Measurements from ENCODE around the gene NSUN7. TPM values are rescaled to one million over a fixed set of nuclear protein-coding genes. Genes with fewer than 3 reads are reported as not detected.

NSUN7 gene
- total RNA-seq, 1 experiment from 2014 or later = not detected

GRCh38 chr4:40829586-40829985 is 79.8 kb downstream of the NSUN7 start:
- no peaks in the 10 kb centered on the region for H3K9me3 ChIP-seq
- H3K36me3 ChIP-seq = no peaks in the 10 kb centered on the region
- no peak overlapping the region for H3K4me3 ChIP-seq
- no peaks in the 10 kb centered on the region for H3K27me3 ChIP-seq
- DNase-seq = no peak

DNA sequence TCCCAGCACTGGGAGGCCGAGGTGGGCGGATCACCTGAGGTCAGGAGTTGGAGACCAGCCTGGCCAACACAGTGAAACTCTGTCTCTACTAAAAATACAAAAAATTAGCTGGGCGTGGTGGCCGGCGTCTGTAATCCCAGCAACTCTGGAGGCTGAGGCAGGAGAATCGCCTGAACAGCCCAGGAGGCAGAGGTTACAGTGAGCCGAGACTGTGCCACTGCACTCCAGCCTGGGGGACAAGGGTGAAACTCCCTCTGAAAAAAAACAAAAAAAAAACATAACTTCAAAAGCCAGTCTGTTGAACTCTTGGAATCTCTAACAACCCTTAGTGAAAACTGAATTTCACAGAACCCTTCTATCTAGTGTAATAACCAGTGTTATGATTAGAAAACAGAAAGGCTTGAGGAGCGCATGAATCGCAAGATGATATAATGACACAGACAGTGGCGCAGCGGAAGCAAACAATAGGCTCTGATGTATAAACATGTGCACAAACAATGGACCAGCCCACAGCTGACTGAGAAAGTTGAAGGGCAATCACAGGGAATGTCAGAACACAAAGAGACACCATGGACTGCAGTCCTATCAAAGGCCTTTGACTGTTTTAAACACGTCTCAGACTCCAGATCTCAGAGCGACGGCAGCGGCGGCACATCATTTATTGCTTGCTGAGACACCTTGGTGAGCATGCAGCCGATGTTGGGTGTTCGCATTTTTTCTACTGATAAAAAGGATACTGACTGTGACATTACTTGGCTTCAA is 81.6 kb downstream of the NSUN7 start:
- Histone ChIP-seq H3K4me3 (no peak overlapping the region), H3K9me3 (no peaks in the 10 kb centered on the region), H3K36me3 (no peaks in the 10 kb centered on the region), H3K27me3 (no peaks in the 10 kb centered on the region)
- DNase-seq = no peak

GRCh38 chr4:40832175-40832574 is 82.4 kb downstream of the NSUN7 start:
- H3K4me3 ChIP-seq = no peak overlapping the region
- DNase-seq = no peak
- H3K27me3 ChIP-seq = no peaks in the 10 kb centered on the region
- H3K36me3 ChIP-seq = no peaks in the 10 kb centered on the region
- no peaks in the 10 kb centered on the region for H3K9me3 ChIP-seq

DNA sequence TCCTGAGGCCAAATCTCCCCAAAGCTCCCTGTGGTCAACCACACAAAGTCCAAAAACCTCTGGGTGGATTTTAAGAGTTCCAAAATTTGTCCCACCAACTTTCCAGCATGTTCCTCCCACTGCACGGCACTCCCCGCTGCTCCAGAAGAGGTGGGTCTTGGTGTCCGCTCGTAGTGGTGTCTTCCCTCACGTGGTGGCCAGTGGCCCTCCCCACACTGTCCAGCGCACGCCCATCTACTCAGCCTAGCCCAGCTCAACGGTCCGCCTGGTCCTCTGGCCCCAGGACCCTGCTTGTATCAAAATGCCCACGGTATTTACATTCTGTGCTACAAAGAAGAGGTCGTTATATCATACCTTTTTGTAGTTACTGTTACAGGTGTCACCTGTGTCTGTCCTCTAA is 83.5 kb downstream of the NSUN7 start:
- no peaks in the 10 kb centered on the region for H3K27me3 ChIP-seq
- no peak overlapping the region for H3K4me3 ChIP-seq
- H3K9me3 ChIP-seq = no peaks in the 10 kb centered on the region
- no peak for DNase-seq
- H3K36me3 ChIP-seq = no peaks in the 10 kb centered on the region

GRCh38 chr4:40837094-40837870 is 87.5 kb downstream of the NSUN7 start:
- H3K27me3 ChIP-seq = no peaks in the 10 kb centered on the region
- no peaks in the 10 kb centered on the region for H3K36me3 ChIP-seq
- H3K4me3 ChIP-seq = no peak overlapping the region
- H3K9me3 ChIP-seq = no peaks in the 10 kb centered on the region
- DNase-seq = no peak

- Histone ChIP-seq H3K27me3 (no peaks in the 10 kb centered on the region), H3K9me3 (no peaks in the 10 kb centered on the region), H3K36me3 (no peaks in the 10 kb centered on the region), H3K4me3 (no peak overlapping the region)
- no peak for DNase-seq
These were observed 89.0 kb downstream of the NSUN7 start for GRCh38 chr4:40838742-40839141.

DNA sequence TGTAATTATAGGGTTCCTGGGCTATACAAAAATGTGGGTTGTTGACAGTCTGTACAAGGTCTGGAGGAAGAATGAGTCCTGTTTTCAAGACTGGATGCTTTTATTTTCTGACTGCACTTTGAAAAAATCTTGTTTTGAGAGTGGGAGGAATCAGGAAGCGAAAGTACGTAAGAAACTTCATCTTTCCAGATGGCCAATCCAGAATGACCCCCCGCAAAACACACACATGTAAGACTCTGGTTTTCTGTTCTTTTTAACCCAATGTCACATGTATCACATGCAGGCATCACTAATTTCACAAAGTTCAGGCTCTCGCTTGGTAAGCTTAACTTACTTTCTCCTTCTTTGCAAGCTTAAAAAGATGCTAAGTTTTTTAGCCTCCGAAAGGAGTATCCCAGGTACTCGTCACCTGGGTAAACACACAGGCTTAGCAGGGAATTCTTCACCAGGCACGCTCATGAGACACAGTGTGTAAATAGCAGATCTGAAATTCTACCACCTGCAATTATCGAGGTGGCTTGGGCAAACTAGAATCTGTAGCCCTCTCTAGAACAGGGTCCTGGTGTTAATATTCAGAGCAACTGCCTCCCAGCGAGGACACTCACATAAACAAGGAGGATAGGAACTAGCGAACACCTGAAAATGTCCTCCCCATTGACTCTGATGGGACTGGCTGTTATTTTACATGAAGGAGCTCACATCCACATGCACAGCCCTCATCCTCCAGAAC is 90.7 kb downstream of the NSUN7 start:
- H3K4me3 ChIP-seq = no peak overlapping the region
- no peak for DNase-seq
- no peaks in the 10 kb centered on the region for H3K36me3 ChIP-seq
- no peaks in the 10 kb centered on the region for H3K9me3 ChIP-seq
- H3K27me3 ChIP-seq = no peaks in the 10 kb centered on the region

- no peaks in the 10 kb centered on the region for H3K36me3 ChIP-seq
- peak; percentile 62 for DNase-seq
These were observed 91.3 kb downstream of the NSUN7 start for GRCh38 chr4:40840985-40841571.

GRCh38 chr4:40842318-40842717 is 92.6 kb downstream of the NSUN7 start:
- no peak for DNase-seq

More at GRCh38 chr4:40840985-40841571, 91.3 kb downstream of the NSUN7 start:
- no peaks in the 10 kb centered on the region for H3K9me3 ChIP-seq
- no peaks in the 10 kb centered on the region for H3K27me3 ChIP-seq
- no peak overlapping the region for H3K4me3 ChIP-seq

GRCh38 chr4:40842725-40843423 is 93.1 kb downstream of the NSUN7 start:
- H3K36me3 ChIP-seq = no peaks in the 10 kb centered on the region
- no peak overlapping the region for H3K4me3 ChIP-seq
- DNase-seq = no peak
- H3K9me3 ChIP-seq = no peaks in the 10 kb centered on the region
- H3K27me3 ChIP-seq = no peaks in the 10 kb centered on the region

More at GRCh38 chr4:40842318-40842717, 92.6 kb downstream of the NSUN7 start:
- Histone ChIP-seq H3K36me3 (no peaks in the 10 kb centered on the region), H3K27me3 (no peaks in the 10 kb centered on the region), H3K4me3 (no peak overlapping the region), H3K9me3 (no peaks in the 10 kb centered on the region)

GRCh38 chr4:40843696-40844095 is 93.9 kb downstream of the NSUN7 start:
- Histone ChIP-seq H3K27me3 (no peaks in the 10 kb centered on the region), H3K9me3 (no peaks in the 10 kb centered on the region), H3K36me3 (no peaks in the 10 kb centered on the region), H3K4me3 (no peak overlapping the region)
- no peak for DNase-seq

DNA sequence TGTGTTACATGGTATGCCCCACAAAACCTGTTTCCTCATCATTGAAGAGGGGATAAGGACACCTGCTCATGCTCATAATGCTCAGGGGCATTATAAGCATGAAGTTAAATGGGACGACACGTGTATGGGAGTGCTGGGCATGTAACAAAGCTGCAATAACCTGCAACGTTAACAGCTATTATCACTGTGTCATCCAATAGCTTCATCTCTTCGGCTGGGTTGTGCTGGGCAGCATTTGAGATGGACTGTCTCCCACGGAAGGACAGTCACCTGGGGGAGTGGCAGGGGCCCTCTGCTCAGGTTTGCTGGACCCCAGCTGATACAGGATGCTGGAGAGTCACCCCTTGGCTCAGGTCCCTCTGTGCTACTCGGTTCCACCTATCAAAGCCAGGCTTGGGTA is 94.5 kb downstream of the NSUN7 start:
- Histone ChIP-seq H3K9me3 (no peaks in the 10 kb centered on the region), H3K4me3 (no peak overlapping the region), H3K36me3 (no peaks in the 10 kb centered on the region), H3K27me3 (no peaks in the 10 kb centered on the region)
- no peak for DNase-seq

GRCh38 chr4:40845154-40845835 is 95.5 kb downstream of the NSUN7 start:
- H3K27me3 ChIP-seq = no peaks in the 10 kb centered on the region
- no peaks in the 10 kb centered on the region for H3K9me3 ChIP-seq
- H3K4me3 ChIP-seq = no peak overlapping the region
- no peak for DNase-seq
- H3K36me3 ChIP-seq = no peaks in the 10 kb centered on the region

DNA sequence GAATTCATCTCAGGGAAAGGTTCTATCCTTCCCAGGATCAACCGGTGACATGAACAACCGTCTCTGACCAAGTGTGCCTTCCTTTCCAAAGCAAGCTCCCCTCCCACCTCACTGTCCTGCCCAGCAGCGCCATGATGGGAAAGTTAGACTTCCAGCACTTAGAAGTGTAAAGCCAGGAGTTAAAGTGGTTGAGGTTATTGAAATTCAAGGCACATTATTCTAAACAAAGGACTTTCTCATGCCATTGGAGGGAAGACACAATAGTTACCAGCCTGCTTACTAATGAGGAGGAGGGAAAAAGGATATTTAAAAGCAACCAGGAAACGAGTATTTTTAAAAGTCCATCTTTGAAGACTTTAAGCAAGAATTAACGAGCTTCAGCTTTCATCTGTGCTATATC is 96.8 kb downstream of the NSUN7 start:
- Histone ChIP-seq H3K4me3 (no peak overlapping the region), H3K27me3 (no peaks in the 10 kb centered on the region), H3K9me3 (no peaks in the 10 kb centered on the region), H3K36me3 (no peaks in the 10 kb centered on the region)
- DNase-seq = no peak

GRCh38 chr4:40848251-40848650 is 98.5 kb downstream of the NSUN7 start:
- Histone ChIP-seq H3K9me3 (no peaks in the 10 kb centered on the region), H3K36me3 (no peaks in the 10 kb centered on the region), H3K27me3 (no peaks in the 10 kb centered on the region), H3K4me3 (no peak overlapping the region)
- DNase-seq = no peak

DNA sequence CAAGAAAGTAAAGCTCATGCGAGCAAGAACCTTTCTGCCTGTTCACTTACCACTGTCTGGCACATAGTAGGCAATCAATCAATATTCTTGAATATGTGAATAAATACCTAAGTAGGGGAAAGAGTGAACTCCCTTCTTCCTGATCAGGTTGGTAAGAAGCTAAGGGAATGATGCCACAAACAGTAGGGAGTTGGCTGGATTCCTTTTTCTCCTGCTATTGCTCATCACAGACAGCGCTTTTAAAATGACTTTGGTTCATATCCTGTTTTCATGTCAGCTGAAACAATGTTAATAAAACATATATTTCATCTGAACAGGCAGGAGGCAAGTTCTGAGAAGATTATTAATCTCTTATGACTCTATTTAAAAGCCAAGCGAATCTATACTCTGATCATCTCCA is 99.2 kb downstream of the NSUN7 start:
- DNase-seq = no peak
- no peaks in the 10 kb centered on the region for H3K9me3 ChIP-seq
- H3K4me3 ChIP-seq = no peak overlapping the region
- no peaks in the 10 kb centered on the region for H3K27me3 ChIP-seq
- H3K36me3 ChIP-seq = no peaks in the 10 kb centered on the region
